GM15510 (cell line): ENCODE data around the gene POMT2.

Source experiments
- POLR2A ChIP-seq: IDR thresholded peaks from 3 replicates; pipeline ENCODE4 v1.6.1; 2011; ENCODE audit warnings: borderline replicate concordance; ENCODE audit not compliant: insufficient read length; ENCODE audit errors: extremely low read depth

Gene POMT2

GRCh38 chr14:77284466-77284865, 36.2 kb downstream of the POMT2 start:
- no peak for TF ChIP-seq POLR2A

- TF ChIP-seq POLR2A = no peak
These were observed 36.6 kb downstream of the POMT2 start for GRCh38 chr14:77284066-77284465.

DNA sequence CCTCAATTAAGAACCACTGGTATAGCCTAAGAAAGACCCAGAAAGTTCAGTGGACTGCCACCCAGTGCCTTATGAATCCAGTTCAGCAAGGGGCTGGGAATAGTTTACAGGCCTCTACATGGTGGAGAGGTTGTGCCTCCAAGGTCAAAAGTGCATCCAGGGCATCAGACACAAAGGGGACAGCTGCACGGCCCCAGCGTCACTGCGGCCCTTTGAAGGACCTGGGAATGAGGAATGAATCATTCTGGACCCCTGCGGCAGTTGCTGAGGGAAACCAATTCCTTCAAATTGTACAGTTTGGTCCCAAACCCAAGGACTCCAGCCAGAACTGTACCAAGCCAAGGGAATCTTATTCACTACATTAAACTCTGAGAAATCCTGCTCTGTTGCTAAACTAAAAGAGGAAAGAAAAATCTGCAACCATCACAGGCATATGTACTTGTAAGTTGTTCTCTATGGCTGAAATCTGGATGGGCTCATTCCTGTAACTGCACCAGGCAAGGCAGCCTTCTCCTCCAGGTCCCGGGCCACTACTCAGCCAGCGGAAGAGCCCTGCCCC, 38.8 kb downstream of the POMT2 start:
- no peak for TF ChIP-seq POLR2A

DNA sequence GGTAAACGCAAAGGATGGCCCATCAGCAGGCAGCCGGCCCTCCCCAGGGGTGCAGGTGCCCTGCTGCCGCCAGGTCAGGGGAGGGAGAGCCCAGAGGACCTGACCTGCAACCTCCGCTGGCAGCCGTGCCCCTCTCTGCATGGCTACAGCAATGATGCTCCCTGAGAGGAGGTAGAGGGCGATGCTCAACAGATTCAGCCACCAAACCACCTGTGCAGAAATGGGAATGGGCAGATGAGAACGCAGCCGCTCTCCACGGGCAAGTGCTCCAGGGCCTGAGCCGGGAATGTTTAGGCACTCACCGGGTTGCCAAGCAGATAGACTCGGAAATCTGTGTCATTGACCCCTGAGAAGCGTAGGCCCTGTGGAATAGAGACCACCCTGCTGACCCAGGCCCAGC, 41.0 kb downstream of the POMT2 start:
- TF ChIP-seq POLR2A = no peak

- no peak for TF ChIP-seq POLR2A
These were observed 42.0 kb downstream of the POMT2 start for GRCh38 chr14:77278461-77279230.

- TF ChIP-seq POLR2A = no peak
These were observed 43.7 kb downstream of the POMT2 start for GRCh38 chr14:77276959-77277358.

GRCh38 chr14:77276295-77276935, 44.3 kb downstream of the POMT2 start:
- TF ChIP-seq POLR2A = no peak

DNA sequence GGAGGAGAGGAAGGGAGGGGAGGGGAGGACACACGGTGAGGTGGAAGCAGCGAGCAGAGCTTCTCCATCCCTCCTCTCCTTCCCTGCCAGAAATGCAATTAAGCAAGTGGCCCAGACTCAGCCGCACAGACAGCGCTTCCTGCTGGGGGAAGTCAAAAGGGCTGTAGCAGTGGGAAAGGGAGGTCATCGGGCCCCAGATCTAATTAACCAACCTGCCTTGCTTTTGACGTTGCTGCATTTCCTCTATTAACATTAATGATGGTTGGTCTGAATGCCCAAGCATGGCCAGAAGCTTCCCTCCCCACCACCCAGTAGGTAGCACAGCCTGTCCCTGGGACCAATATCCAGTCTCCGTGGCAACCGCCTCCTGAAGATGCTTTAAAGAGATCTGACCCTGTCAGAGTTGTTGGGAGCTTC, 45.1 kb downstream of the POMT2 start:
- no peak for TF ChIP-seq POLR2A

- TF ChIP-seq POLR2A = no peak
These were observed 45.6 kb downstream of the POMT2 start for GRCh38 chr14:77275041-77275580.

DNA sequence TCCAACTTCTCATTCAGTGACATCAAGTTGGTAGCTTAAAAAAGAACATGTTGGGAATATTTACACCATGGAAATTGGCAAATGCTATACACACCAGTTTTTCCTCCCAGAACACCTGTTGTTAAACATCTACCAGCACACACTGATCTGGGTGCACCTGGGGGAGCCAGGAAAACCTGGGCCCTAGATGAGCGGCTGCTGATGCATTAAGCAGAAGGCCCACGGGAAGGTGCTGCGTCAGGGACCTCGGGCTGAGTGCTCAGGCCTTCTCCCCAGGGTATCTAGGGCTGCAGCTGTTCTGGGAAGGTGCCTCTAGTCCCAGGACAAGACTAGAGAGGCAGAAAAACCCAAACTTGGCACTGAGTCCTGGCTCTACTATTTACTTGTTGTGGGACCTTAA, 46.9 kb downstream of the POMT2 start:
- TF ChIP-seq POLR2A = no peak

DNA sequence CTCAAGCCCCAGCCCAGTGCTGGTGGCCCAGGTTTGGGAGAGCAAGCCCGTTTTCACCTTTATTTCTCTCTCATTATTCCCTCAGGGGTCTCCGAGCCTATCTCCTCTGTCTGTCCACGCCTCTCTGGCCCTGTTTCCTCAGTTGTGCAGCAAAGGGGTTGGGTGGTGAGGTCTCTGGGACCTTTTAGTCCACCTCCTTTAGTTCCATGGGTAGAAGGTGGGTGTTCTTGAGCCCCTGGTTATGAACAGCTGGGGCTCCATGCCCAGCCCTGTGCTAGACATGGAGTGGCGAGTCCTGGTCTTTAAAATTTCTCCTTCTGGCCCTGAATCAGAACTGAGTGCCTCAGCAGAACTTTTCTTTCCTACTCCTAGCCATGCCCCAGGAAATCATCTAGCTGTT, 48.4 kb downstream of the POMT2 start:
- no peak for TF ChIP-seq POLR2A

- TF ChIP-seq POLR2A = no peak
These were observed 49.5 kb downstream of the POMT2 start, which contains the start of gene NGB for GRCh38 chr14:77271113-77271710. NGB (minus strand) TSS chr14:77271206; CDS start chr14:77270937, 269 bp downstream.

GRCh38 chr14:77270361-77271112, 50.1 kb downstream of the POMT2 start:
- no peak for TF ChIP-seq POLR2A

DNA sequence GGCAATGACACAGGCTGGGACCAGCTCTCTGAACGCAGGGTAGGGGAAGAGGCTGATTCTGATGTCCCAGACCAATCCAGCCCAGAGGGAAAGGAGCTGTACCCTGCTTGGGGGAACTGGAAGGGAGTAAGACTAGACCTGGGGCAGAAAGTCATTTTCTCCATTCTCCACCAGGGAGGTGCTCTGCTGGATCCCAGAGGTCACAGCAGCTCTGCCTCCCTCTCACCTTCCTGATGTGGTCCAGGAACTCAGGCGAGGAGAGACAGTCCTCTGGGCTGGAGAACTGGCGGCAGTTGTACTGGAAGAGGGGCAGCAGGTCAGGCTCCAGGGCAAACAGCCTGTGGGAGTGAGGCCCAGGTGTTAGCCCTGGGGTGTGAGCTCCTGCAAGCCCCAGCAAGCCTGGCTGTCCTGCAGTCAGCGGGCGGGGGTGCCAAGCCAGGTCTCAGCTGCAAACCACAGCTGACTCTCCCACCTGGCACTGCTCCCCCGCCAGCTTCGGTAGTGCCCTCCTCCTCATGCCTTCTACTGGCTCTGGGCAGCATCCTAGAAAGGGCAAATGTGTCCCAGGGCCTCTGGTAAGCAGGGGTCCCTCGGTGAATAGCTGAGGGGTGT, 51.6 kb downstream of the POMT2 start:
- TF ChIP-seq POLR2A = no peak
